K562 (cell line): ENCODE measurements around the gene JPH4. TPM values are rescaled to one million over a fixed set of nuclear protein-coding genes. Genes with fewer than 3 reads are reported as not detected.

Experiments used
- ELF1 ChIP-seq: fragments of 200-800 bp; sonication (Bioruptor generic); IDR thresholded peaks from 2 replicates; pipeline ENCODE4 v1.6.1; 2016; ENCODE audit warnings: missing genetic modification characterization, missing compliant biosample characterization
- GABPA ChIP-seq: fragments of 200-800 bp; sonication (Bioruptor generic); conservative IDR thresholded peaks from 2 replicates; pipeline ENCODE4 v1.6.1; 2016; ENCODE audit warnings: low read depth, missing genetic modification characterization, missing compliant biosample characterization
- MTF1 ChIP-seq: fragments of 250-450 bp; sonication (Bioruptor Pico); IDR thresholded peaks from 2 replicates; pipeline ENCODE4 v1.9.0; 2021; ENCODE audit warnings: moderate library complexity, mild to moderate bottlenecking, inconsistent platforms, borderline replicate concordance
- NFIC ChIP-seq: fragments of 450-650 bp; IDR thresholded peaks from 2 replicates; pipeline ENCODE4 v1.6.1; 2017; ENCODE audit warnings: mild to moderate bottlenecking, inconsistent platforms
- POLR2G ChIP-seq: fragments of 200-400 bp; formaldehyde crosslinking; IDR thresholded peaks from 2 replicates; pipeline ENCODE4 v1.6.1; 2017; ENCODE audit warnings: low read depth, mild to moderate bottlenecking, antibody characterized with exemption, low read length, moderate library complexity
- SMAD2 ChIP-seq: fragments of 150-350 bp; IDR thresholded peaks from 2 replicates; pipeline ENCODE4 v1.6.1; 2014; ENCODE audit warnings: low read depth, mild to moderate bottlenecking, low read length
- TAF9B ChIP-seq: fragments of 450-650 bp; IDR thresholded peaks from 2 replicates; pipeline ENCODE4 v1.6.1; 2018; ENCODE audit warnings: mild to moderate bottlenecking; ENCODE audit not compliant: partially characterized antibody
- ZBED1 ChIP-seq: IDR thresholded peaks from 2 replicates; pipeline ENCODE4 v1.6.1; 2014
- ZFP36 ChIP-seq: fragments of 150-350 bp; IDR thresholded peaks from 2 replicates; pipeline ENCODE4 v1.6.1; 2018; ENCODE audit warnings: low read length, low read depth; ENCODE audit not compliant: partially characterized antibody
- polyA plus RNA-seq, 8 experiments: library from polyadenylated mRNA; depleted of rRNA in 4 of 8; stranded (reverse) in 5 of 8; unstranded in 3 of 8; fragments of >200 nt; fragmentation: Nextera tagmentation in 2 of 8; fragmentation: Illumina TruSeq in 1 of 8; extraction: Ambion mirVana in 2 of 8; extraction: Trizol in 1 of 8; gene quantifications; 2 replicates each; pipeline versions ENCODE4 v1.2.1 to v1.2.3, GENCODE V29; 2011 to 2014; ENCODE audit warnings: inconsistent platforms in 1 of 8, missing spikeins in 1 of 8
- total RNA-seq, 7 experiments: library from RNA; depleted of rRNA in 6 of 7; stranded (reverse); fragments of >200 nt in 6 of 7; fragmentation: Illumina TruSeq in 2 of 7; extraction: Trizol in 2 of 7; gene quantifications; 2 replicates each; pipeline versions ENCODE4 v1.2.1 to v1.2.3, GENCODE V29; 2011 to 2021; ENCODE audit warnings: low replicate concordance in 1 of 7
- TF ChIP-seq, protein P1 (sequence below): fragments of 200-800 bp; sonication (Bioruptor generic); IDR thresholded peaks from 2 replicates; pipeline ENCODE4 v1.6.1; 2016; ENCODE audit warnings: missing genetic modification characterization, missing compliant biosample characterization
- TF ChIP-seq, protein P2 (sequence below): fragments of 450-650 bp; IDR thresholded peaks from 2 replicates; pipeline ENCODE4 v1.7.0; 2016; ENCODE audit warnings: borderline replicate concordance

The JPH4 gene
- total and polyA plus RNA-seq, 9 of the 15 experiments (the other 6 are each of a cell fraction or from before 2014, with no cell fraction given) = 0.04 to 0.13 (median 0.06) TPM; not detected in 5

DNA sequence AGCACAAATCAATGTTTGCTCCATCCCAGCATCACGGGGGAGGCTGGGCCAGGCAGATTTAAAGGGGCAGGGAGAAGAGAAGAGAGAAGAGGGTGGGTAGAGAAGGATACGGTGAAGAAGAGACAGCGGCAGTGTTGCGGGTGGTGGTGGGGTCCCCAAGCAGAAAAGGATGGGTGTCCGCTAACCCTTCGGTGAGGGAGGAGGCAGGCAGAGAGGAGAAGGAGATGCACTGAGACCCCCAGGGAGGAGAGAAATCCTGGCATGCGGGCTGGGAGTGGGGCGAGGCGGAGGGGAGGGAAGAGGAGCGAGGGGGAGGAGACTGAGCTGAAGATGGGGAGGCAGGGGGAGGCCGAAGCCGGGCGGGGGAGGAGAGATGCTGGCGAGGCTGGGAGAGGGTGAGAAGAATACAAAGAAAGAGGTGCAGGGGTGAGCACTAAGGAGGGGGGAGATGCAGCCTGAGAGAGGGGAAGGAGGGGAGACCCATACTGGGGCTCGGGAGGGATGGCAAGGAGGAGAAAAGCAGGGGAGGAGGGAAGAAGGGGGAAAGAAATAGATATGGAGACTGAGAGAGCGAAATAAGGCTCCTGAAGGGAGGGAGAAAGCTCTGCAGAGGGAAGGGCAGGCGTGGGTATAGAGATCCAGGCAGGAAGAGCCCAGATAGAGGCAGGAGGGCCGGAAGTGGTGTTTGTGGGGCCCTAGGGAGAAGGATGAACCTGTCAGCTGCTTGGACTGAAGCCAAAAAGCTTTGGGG lies at the start of gene JPH4 (continued):
- TF ChIP-seq, protein P1, sequence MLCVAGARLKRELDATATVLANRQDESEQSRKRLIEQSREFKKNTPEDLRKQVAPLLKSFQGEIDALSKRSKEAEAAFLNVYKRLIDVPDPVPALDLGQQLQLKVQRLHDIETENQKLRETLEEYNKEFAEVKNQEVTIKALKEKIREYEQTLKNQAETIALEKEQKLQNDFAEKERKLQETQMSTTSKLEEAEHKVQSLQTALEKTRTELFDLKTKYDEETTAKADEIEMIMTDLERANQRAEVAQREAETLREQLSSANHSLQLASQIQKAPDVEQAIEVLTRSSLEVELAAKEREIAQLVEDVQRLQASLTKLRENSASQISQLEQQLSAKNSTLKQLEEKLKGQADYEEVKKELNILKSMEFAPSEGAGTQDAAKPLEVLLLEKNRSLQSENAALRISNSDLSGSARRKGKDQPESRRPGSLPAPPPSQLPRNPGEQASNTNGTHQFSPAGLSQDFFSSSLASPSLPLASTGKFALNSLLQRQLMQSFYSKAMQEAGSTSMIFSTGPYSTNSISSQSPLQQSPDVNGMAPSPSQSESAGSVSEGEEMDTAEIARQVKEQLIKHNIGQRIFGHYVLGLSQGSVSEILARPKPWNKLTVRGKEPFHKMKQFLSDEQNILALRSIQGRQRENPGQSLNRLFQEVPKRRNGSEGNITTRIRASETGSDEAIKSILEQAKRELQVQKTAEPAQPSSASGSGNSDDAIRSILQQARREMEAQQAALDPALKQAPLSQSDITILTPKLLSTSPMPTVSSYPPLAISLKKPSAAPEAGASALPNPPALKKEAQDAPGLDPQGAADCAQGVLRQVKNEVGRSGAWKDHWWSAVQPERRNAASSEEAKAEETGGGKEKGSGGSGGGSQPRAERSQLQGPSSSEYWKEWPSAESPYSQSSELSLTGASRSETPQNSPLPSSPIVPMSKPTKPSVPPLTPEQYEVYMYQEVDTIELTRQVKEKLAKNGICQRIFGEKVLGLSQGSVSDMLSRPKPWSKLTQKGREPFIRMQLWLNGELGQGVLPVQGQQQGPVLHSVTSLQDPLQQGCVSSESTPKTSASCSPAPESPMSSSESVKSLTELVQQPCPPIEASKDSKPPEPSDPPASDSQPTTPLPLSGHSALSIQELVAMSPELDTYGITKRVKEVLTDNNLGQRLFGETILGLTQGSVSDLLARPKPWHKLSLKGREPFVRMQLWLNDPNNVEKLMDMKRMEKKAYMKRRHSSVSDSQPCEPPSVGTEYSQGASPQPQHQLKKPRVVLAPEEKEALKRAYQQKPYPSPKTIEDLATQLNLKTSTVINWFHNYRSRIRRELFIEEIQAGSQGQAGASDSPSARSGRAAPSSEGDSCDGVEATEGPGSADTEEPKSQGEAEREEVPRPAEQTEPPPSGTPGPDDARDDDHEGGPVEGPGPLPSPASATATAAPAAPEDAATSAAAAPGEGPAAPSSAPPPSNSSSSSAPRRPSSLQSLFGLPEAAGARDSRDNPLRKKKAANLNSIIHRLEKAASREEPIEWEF (CRISPR knock-in tag) = no peak
- TF ChIP-seq POLR2G (no peak), TAF9B (no peak), ZBED1 (no peak), SMAD2 (no peak), MTF1 (no peak), ZFP36 (no peak), GABPA (tag) (peak; percentile 68), NFIC (peak; percentile 72), ELF1 (tag) (no peak)
- TF ChIP-seq, protein P2, sequence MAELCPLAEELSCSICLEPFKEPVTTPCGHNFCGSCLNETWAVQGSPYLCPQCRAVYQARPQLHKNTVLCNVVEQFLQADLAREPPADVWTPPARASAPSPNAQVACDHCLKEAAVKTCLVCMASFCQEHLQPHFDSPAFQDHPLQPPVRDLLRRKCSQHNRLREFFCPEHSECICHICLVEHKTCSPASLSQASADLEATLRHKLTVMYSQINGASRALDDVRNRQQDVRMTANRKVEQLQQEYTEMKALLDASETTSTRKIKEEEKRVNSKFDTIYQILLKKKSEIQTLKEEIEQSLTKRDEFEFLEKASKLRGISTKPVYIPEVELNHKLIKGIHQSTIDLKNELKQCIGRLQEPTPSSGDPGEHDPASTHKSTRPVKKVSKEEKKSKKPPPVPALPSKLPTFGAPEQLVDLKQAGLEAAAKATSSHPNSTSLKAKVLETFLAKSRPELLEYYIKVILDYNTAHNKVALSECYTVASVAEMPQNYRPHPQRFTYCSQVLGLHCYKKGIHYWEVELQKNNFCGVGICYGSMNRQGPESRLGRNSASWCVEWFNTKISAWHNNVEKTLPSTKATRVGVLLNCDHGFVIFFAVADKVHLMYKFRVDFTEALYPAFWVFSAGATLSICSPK = no peak
